Activated naive CD4-positive, alpha-beta T cell treated with anti-CD3 and anti-CD28 coated beads, Interleukin-2, amount 10 ng/mL, durations not matched to agents 7 days and 5 days (primary cell): ENCODE measurements around the gene BLCAP.
"Not testable (repeated sequence)": the region's sequence is repeated elsewhere in the genome, so short reads cannot be mapped to it uniquely, and the experiment has no call there.

Experiments used
- CTCF ChIA-PET: fragments of 350-600 bp; sonication (Branson Sonifier 250); formaldehyde crosslinking; loops from one replicate; lab custom pipeline; 2021; ENCODE audit warnings: antibody characterized with exemption; lab: Charles Lee
- DNase-seq: peaks from one replicate; pipeline ENCODE4 v3.0.0-alpha.2; 2020
- H3K27ac Mint-ChIP-seq: one replicate; pipeline ENCODE4 v1.8.0; 2021; ENCODE audit warnings: mild to moderate bottlenecking, moderate library complexity, mixed read lengths
- H3K27me3 Mint-ChIP-seq: one replicate; pipeline ENCODE4 v1.8.0; 2021; ENCODE audit warnings: mild to moderate bottlenecking, mixed read lengths
- H3K36me3 Mint-ChIP-seq: one replicate; pipeline ENCODE4 v1.8.0; 2021; ENCODE audit warnings: mixed read lengths
- H3K4me1 Mint-ChIP-seq: one replicate; pipeline ENCODE4 v1.8.0; 2021; ENCODE audit warnings: mixed read lengths
- H3K4me3 Mint-ChIP-seq: one replicate; pipeline ENCODE4 v1.8.0; 2021; ENCODE audit warnings: mild to moderate bottlenecking, moderate library complexity, mixed read lengths
- H3K9me3 Mint-ChIP-seq: one replicate; pipeline ENCODE4 v1.8.0; 2021; ENCODE audit warnings: mixed read lengths

Gene BLCAP

GRCh38 chr20:37564388-37565133 lies 36.9 kb upstream of the BLCAP start:
- H3K36me3 Mint-ChIP-seq = no peaks in the 10 kb centered on the region
- DNase-seq = peak; percentile 54
- CTCF ChIA-PET = interaction anchor here (0.9 to 4.7 kb wide), 9 partner anchors 10 to 656 kb away, joined by 3 to 30 read pairs (median 3); no protein-coding TSS in a partner anchor
- H3K4me1 Mint-ChIP-seq = no peaks in the 10 kb centered on the region
- no peak overlapping the region for H3K27ac Mint-ChIP-seq
- H3K27me3 Mint-ChIP-seq = peaks cover 61% of the 10 kb centered on the region
- H3K9me3 Mint-ChIP-seq = no peaks in the 10 kb centered on the region
- H3K4me3 Mint-ChIP-seq = no peak overlapping the region

DNA sequence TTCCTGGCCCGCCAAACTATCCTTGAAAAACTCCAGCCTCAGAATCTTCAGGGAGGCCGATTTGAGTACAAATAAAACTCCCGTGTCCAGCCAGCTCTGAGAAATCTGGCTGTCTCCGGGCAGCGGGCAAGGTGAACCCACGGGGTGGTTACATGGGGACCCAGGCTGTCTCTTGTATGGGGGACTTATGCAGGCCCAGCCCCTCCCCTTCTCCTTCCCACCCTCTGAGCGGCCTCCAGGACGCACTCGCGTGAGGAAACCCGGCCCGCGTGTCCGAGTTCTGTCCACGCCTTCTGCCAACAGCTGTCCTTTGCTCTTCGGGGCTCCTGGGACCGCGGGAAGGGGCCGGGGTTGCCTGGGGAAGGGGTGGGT lies 36.3 kb upstream of the BLCAP start:
- Mint-ChIP-seq H3K27ac (no peak overlapping the region), H3K9me3 (no peaks in the 10 kb centered on the region), H3K4me3 (no peak overlapping the region), H3K36me3 (no peaks in the 10 kb centered on the region), H3K4me1 (no peaks in the 10 kb centered on the region), H3K27me3 (peaks cover 58% of the 10 kb centered on the region)
- CTCF ChIA-PET = interaction anchor here (0.9 to 4.7 kb wide), 9 partner anchors 9 to 657 kb away, joined by 3 to 30 read pairs (median 3); no protein-coding TSS in a partner anchor
- DNase-seq = no peak

- H3K9me3 Mint-ChIP-seq = no peaks in the 10 kb centered on the region
- H3K36me3 Mint-ChIP-seq = no peaks in the 10 kb centered on the region
- no peak overlapping the region for H3K4me3 Mint-ChIP-seq
- H3K27me3 Mint-ChIP-seq = peaks cover 56% of the 10 kb centered on the region
- H3K4me1 Mint-ChIP-seq = no peaks in the 10 kb centered on the region
- CTCF ChIA-PET = interaction anchor here (0.9 to 1.8 kb wide), 5 partner anchors 9 to 658 kb away, joined by 3 to 7 read pairs (median 3); no protein-coding TSS in a partner anchor
- no peak for DNase-seq
- H3K27ac Mint-ChIP-seq = no peak overlapping the region
Observed at GRCh38 chr20:37562695-37563480, 35.2 kb upstream of the BLCAP start.

DNA sequence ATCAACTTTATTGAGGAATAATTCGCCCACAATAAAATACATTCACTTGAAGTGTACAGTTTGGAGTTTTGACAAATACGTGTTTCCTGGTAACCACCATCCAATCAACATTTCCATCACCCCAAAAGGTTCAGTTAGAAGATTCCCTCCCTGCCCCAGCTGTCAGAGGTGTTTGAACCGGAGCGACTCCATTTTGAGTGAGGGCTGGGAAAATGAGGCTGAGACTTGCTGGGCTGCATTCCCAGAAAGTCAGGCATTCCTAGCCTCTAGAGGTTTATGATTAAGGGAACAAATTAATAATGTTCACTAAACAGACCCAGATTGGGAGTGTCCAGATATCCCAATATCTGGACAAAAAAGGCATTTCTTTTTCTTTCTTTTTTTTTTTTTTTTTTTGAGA lies 33.0 kb upstream of the BLCAP start:
- H3K27me3 Mint-ChIP-seq = peaks cover 44% of the 10 kb centered on the region

GRCh38 chr20:37559312-37560027 lies 31.8 kb upstream of the BLCAP start:
- H3K4me3 Mint-ChIP-seq = no peak overlapping the region
- H3K36me3 Mint-ChIP-seq = no peaks in the 10 kb centered on the region
- DNase-seq = no peak
- CTCF ChIA-PET = interaction anchor here (0.5 kb wide), 1 partner anchor 789 kb away, joined by 3 read pairs; no protein-coding TSS in a partner anchor
- H3K4me1 Mint-ChIP-seq = no peaks in the 10 kb centered on the region
- no peak overlapping the region for H3K27ac Mint-ChIP-seq
- no peaks in the 10 kb centered on the region for H3K9me3 Mint-ChIP-seq
- H3K27me3 Mint-ChIP-seq = peaks cover 43% of the 10 kb centered on the region

More for the DNA sequence above, 33.0 kb upstream of the BLCAP start:
- no peak for DNase-seq
- no peaks in the 10 kb centered on the region for H3K4me1 Mint-ChIP-seq
- H3K27ac Mint-ChIP-seq = peak overlapping the region; percentile 26
- CTCF ChIA-PET = no interaction called here
- no peaks in the 10 kb centered on the region for H3K9me3 Mint-ChIP-seq
- no peak overlapping the region for H3K4me3 Mint-ChIP-seq
- H3K36me3 Mint-ChIP-seq = no peaks in the 10 kb centered on the region

DNA sequence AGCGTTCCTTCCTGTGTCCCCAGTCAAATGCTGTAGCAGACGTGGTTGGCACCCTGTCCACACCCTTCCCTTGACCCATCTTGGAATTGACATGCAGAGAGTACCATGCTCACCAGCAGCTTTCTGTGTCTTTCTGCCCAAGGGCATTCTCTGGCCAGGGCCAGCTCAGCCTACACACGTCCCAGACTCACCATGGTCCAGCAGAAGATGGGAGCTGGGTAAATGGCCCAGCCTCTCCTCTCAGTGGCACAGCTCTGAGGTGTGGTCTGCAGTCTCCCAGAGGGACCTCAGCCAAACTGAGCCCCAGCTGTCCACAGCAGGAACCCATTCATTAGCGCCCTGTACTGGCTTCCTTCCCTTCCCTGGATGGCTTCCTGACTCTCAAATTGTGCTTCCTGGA lies 31.1 kb upstream of the BLCAP start:
- Mint-ChIP-seq H3K4me3 (no peak overlapping the region), H3K27me3 (peaks cover 36% of the 10 kb centered on the region), H3K4me1 (no peaks in the 10 kb centered on the region), H3K27ac (no peak overlapping the region), H3K9me3 (no peaks in the 10 kb centered on the region), H3K36me3 (no peaks in the 10 kb centered on the region)
- CTCF ChIA-PET = interaction anchor here (0.5 kb wide), 1 partner anchor 790 kb away, joined by 3 read pairs; no protein-coding TSS in a partner anchor
- DNase-seq = no peak

GRCh38 chr20:37558306-37558705 lies 30.6 kb upstream of the BLCAP start:
- peak overlapping the region; percentile 49 for H3K27ac Mint-ChIP-seq
- no peaks in the 10 kb centered on the region for H3K4me1 Mint-ChIP-seq
- H3K36me3 Mint-ChIP-seq = no peaks in the 10 kb centered on the region
- CTCF ChIA-PET = no interaction called here
- no peak overlapping the region for H3K4me3 Mint-ChIP-seq
- H3K9me3 Mint-ChIP-seq = no peaks in the 10 kb centered on the region
- no peak for DNase-seq
- H3K27me3 Mint-ChIP-seq = peaks cover 38% of the 10 kb centered on the region

- CTCF ChIA-PET = no interaction called here
- no peak overlapping the region for H3K4me3 Mint-ChIP-seq
- no peaks in the 10 kb centered on the region for H3K4me1 Mint-ChIP-seq
- no peaks in the 10 kb centered on the region for H3K9me3 Mint-ChIP-seq
- peaks cover 40% of the 10 kb centered on the region for H3K27me3 Mint-ChIP-seq
- peak overlapping the region; percentile 61 for H3K27ac Mint-ChIP-seq
- no peaks in the 10 kb centered on the region for H3K36me3 Mint-ChIP-seq
- DNase-seq = no peak
Observed at GRCh38 chr20:37556538-37556937, 28.9 kb upstream of the BLCAP start.

- not testable (repeated sequence) for H3K36me3 Mint-ChIP-seq, H3K9me3 Mint-ChIP-seq, H3K4me1 Mint-ChIP-seq, H3K27ac Mint-ChIP-seq, DNase-seq, H3K4me3 Mint-ChIP-seq
- CTCF ChIA-PET = interaction anchor here (1.2 kb wide), 1 partner anchor 10 kb away, joined by 4 read pairs; no protein-coding TSS in a partner anchor
- peaks cover 42% of the 10 kb centered on the region for H3K27me3 Mint-ChIP-seq
Observed at GRCh38 chr20:37554721-37555298, 27.1 kb upstream of the BLCAP start.

GRCh38 chr20:37552415-37552814 lies 24.7 kb upstream of the BLCAP start:
- CTCF ChIA-PET = no interaction called here
- no peak overlapping the region for H3K4me3 Mint-ChIP-seq
- H3K27me3 Mint-ChIP-seq = peaks cover 36% of the 10 kb centered on the region
- H3K27ac Mint-ChIP-seq = no peak overlapping the region
- DNase-seq = no peak
- H3K36me3 Mint-ChIP-seq = no peaks in the 10 kb centered on the region
- H3K9me3 Mint-ChIP-seq = no peaks in the 10 kb centered on the region
- H3K4me1 Mint-ChIP-seq = no peaks in the 10 kb centered on the region

GRCh38 chr20:37551660-37552059 lies 24.0 kb upstream of the BLCAP start:
- DNase-seq, CTCF ChIA-PET, H3K4me1 Mint-ChIP-seq, H3K4me3 Mint-ChIP-seq, H3K36me3 Mint-ChIP-seq, H3K27ac Mint-ChIP-seq, H3K9me3 Mint-ChIP-seq: not testable (repeated sequence)
- H3K27me3 Mint-ChIP-seq = peaks cover 30% of the 10 kb centered on the region

DNA sequence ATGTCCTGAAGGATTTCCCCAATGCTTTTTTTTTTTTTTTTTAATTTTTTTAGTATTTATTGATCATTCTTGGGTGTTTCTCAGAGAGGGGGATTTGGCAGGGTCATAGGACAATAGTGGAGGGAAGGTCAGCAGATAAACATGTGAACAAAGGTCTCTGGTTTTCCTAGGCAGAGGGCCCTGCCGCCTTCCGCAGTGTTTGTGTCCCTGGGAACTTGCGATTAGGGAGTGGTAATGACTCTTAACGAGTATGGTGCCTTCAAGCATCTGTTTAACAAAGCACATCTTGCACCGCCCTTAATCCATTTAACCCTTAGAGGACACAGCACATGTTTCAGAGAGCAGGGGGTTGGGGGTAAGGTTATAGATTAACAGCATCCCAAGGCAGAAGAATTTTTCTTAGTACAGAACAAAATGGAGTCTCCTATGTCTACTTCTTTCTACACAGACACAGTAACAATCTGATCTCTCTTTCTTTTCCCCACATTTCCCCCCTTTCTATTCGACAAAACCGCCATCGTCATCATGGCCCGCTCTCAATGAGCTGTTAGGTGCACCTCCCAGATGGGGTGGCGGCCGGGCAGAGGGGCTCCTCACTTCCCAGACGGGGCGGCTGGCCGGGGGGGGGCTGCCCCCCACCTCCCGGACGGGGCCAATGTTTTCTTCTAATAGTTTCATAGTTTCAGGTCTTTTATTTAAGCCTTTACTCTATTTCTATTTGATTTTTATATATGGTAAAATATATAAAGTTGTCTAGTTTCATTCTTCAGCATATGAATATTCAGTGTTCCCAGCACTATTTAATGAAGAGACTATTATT lies 22.6 kb upstream of the BLCAP start:
- H3K4me3 Mint-ChIP-seq, H3K4me1 Mint-ChIP-seq, DNase-seq, H3K9me3 Mint-ChIP-seq, H3K27ac Mint-ChIP-seq, H3K36me3 Mint-ChIP-seq: not testable (repeated sequence)
- peaks cover 28% of the 10 kb centered on the region for H3K27me3 Mint-ChIP-seq
- CTCF ChIA-PET = interaction anchor here (0.6 kb wide), 1 partner anchor 144 kb away, joined by 5 read pairs; no protein-coding TSS in a partner anchor

- H3K4me1 Mint-ChIP-seq = no peaks in the 10 kb centered on the region
- H3K27me3 Mint-ChIP-seq = peaks cover 23% of the 10 kb centered on the region
- no peak overlapping the region for H3K4me3 Mint-ChIP-seq
- no peaks in the 10 kb centered on the region for H3K9me3 Mint-ChIP-seq
- no peak for DNase-seq
- CTCF ChIA-PET = interaction anchor here (0.6 kb wide), 1 partner anchor 93 kb away, joined by 3 read pairs; no protein-coding TSS in a partner anchor
- no peak overlapping the region for H3K27ac Mint-ChIP-seq
- no peaks in the 10 kb centered on the region for H3K36me3 Mint-ChIP-seq
Observed at GRCh38 chr20:37547912-37548311, 20.2 kb upstream of the BLCAP start.
